HT-29 (cell line): ENCODE measurements around the gene S100A8. TPM values are rescaled to one million over a fixed set of nuclear protein-coding genes. Genes with fewer than 3 reads are reported as not detected.
A peak's percentile ranks its signal among the peaks of the same experiment; 100 is the strongest.

Experiments
- DNase-seq: peaks from one replicate; pipeline ENCODE4 v3.0.0-alpha.2; 2015; ENCODE audit warnings: low spot score
- total RNA-seq: library from RNA; depleted of rRNA; stranded (reverse); fragments of >200 nt; shearing (Covaris generic); gene quantifications from 2 replicates; pipeline ENCODE4 v1.2.3, GENCODE V29; 2014

S100A8 gene
- total RNA-seq, 1 experiment from 2014 or later: not detected

- no peak for DNase-seq
These were observed 28.6 kb downstream of the S100A8 start for GRCh38 chr1:153362187-153362775.

GRCh38 chr1:153361480-153362109 lies 29.3 kb downstream of the S100A8 start:
- DNase-seq: no peak

- no peak for DNase-seq
These were observed 30.0 kb downstream of the S100A8 start for GRCh38 chr1:153360592-153361479.

GRCh38 chr1:153360190-153360589 lies 30.7 kb downstream of the S100A8 start:
- no peak for DNase-seq

GRCh38 chr1:153359241-153359640 lies 31.6 kb downstream of the S100A8 start:
- no peak for DNase-seq

GRCh38 chr1:153358691-153358975 lies 32.2 kb downstream of the S100A8 start:
- no peak for DNase-seq

- no peak for DNase-seq
These were observed 32.8 kb downstream of the S100A8 start, which contains the start of gene S100A9 for GRCh38 chr1:153357853-153358690. TSS of gene S100A9 (plus strand) at chr1:153357854. CDS start at chr1:153358284, 430 bp downstream.

GRCh38 chr1:153357076-153357852 lies 33.6 kb downstream of the S100A8 start:
- no peak for DNase-seq

GRCh38 chr1:153356392-153357075 lies 34.3 kb downstream of the S100A8 start:
- DNase-seq: no peak

GRCh38 chr1:153355445-153356071 lies 35.3 kb downstream of the S100A8 start:
- DNase-seq: peak; percentile 50

- DNase-seq: no peak
These were observed 36.2 kb downstream of the S100A8 start for GRCh38 chr1:153354515-153355193.

GRCh38 chr1:153353226-153353947 lies 37.5 kb downstream of the S100A8 start:
- peak; percentile 17 for DNase-seq

GRCh38 chr1:153352523-153352922 lies 38.4 kb downstream of the S100A8 start:
- peak; percentile 90 for DNase-seq

GRCh38 chr1:153350321-153350957 lies 40.4 kb downstream of the S100A8 start:
- DNase-seq: no peak

- DNase-seq: no peak
These were observed 41.2 kb downstream of the S100A8 start for GRCh38 chr1:153349363-153350320.

GRCh38 chr1:153348511-153349362 lies 42.1 kb downstream of the S100A8 start, which contains the start of gene PGLYRP4:
TSS of gene PGLYRP4 (minus strand) at chr1:153348841. CDS start at chr1:153347932, 909 bp downstream.
- DNase-seq: peak; percentile 16
